ENCODE results near the gene SLC7A7. TPM values are rescaled to one million over a fixed set of nuclear protein-coding genes. Genes with fewer than 3 reads are reported as not detected.

SLC7A7 gene
- total and polyA plus RNA-seq, 2 of the 13 experiments (the other 11 are each of a cell fraction or from before 2014, with no cell fraction given), result 0.13 to 0.63 TPM

GRCh38 chr14:22808388-22809209, 6.6 kb downstream of the SLC7A7 start (continued):
- TF ChIP-seq ARID2 (CRISPR knock-in tag; IDR thresholded peaks at IDR 0.05; ENCODE audit: borderline replicate concordance), result no peak
- TF ChIP-seq ATF7 (IDR thresholded peaks at IDR 0.05), result no peak
- TF ChIP-seq ATF7 (CRISPR knock-in tag; IDR thresholded peaks at IDR 0.05), result no peak
- TF ChIP-seq ZBTB42 (CRISPR knock-in tag; IDR thresholded peaks at IDR 0.05), result no peak
- no peak for TF ChIP-seq HNF1B (CRISPR knock-in tag; IDR thresholded peaks at IDR 0.05)
- no peak for TF ChIP-seq ZNF484 (CRISPR knock-in tag; IDR thresholded peaks at IDR 0.05; ENCODE audit: borderline replicate concordance, low read depth)
- no peak for TF ChIP-seq ZNF446 (CRISPR knock-in tag; IDR thresholded peaks at IDR 0.05)
- no peak for TF ChIP-seq TAF1 (CRISPR knock-in tag; IDR thresholded peaks at IDR 0.05)
- TF ChIP-seq ATF4 (CRISPR knock-in tag; IDR thresholded peaks at IDR 0.05), result 0 out of 4 replicates have a peak, but pooled peaks of 1 of the 2 experiments have one; percentile 18
- no peak for TF ChIP-seq ZBTB10 (CRISPR knock-in tag; IDR thresholded peaks at IDR 0.05; ENCODE audit: borderline replicate concordance)
- TF ChIP-seq ZBTB20 (CRISPR knock-in tag; IDR thresholded peaks at IDR 0.05; ENCODE audit: borderline replicate concordance, low read depth), result no peak
- TF ChIP-seq ZNF780A (CRISPR knock-in tag; IDR thresholded peaks at IDR 0.05), result 0 out of 2 replicates have a peak, but pooled peaks have one; percentile 33
- TF ChIP-seq ZNF747 (CRISPR knock-in tag; IDR thresholded peaks at IDR 0.05; ENCODE audit: borderline replicate concordance), result no peak
- no peak for TF ChIP-seq FOXC1 (CRISPR knock-in tag; IDR thresholded peaks at IDR 0.05; ENCODE audit: borderline replicate concordance)
- TF ChIP-seq ZNF33A (CRISPR knock-in tag; IDR thresholded peaks at IDR 0.05; ENCODE audit: borderline replicate concordance), result no peak
- no peak for TF ChIP-seq ZBTB7A (CRISPR knock-in tag; IDR thresholded peaks at IDR 0.05)
- TF ChIP-seq NCOR1 (IDR thresholded peaks at IDR 0.05; ENCODE audit: borderline replicate concordance, low read length), result no peak; the same call in 1 of the 2 replicates
- TF ChIP-seq KLF9 (CRISPR knock-in tag; IDR thresholded peaks at IDR 0.05; ENCODE audit: low read depth), result no peak
- no peak for TF ChIP-seq TOPORS (CRISPR knock-in tag; IDR thresholded peaks at IDR 0.05)
- no peak for TF ChIP-seq ZNF678 (CRISPR knock-in tag; IDR thresholded peaks at IDR 0.05)
- TF ChIP-seq TIGD3 (CRISPR knock-in tag; IDR thresholded peaks at IDR 0.05; ENCODE audit: borderline replicate concordance), result no peak
- no peak for TF ChIP-seq ZNF207 (IDR thresholded peaks at IDR 0.05; ENCODE audit: borderline replicate concordance)
- no peak for TF ChIP-seq ARNTL (CRISPR knock-in tag; IDR thresholded peaks at IDR 0.05)
- peak; percentile 19; the same call in 1 of the 2 replicates for TF ChIP-seq MEIS1 (CRISPR knock-in tag; IDR thresholded peaks at IDR 0.05; ENCODE audit: borderline replicate concordance)

All from HepG2 (cell line).